ENCODE measurements around the gene ETV1.
"Not testable (repeated sequence)": the region's sequence is repeated elsewhere in the genome, so short reads cannot be mapped to it uniquely, and the experiment has no call there.

The ETV1 gene

GRCh38 chr7:13920053-13920697 is 69.3 kb downstream of the ETV1 start:
- Histone ChIP-seq H3K79me1 (ENCODE audit: low read length) (no peaks in the 10 kb centered on the region), H3K27me3 (ENCODE audit: insufficient read depth, low read length) (no peaks in the 10 kb centered on the region), H3K23ac (ENCODE audit: low read length) (no peak overlapping the region), H3K79me2 (ENCODE audit: control insufficient read depth, insufficient read depth, low read length, poor library complexity) (no peaks in the 10 kb centered on the region), H4K12ac (ENCODE audit: low read depth, low read length) (no peak overlapping the region), H3K9ac (ENCODE audit: low read length) (no peak overlapping the region), H3K36me3 (ENCODE audit: control insufficient read depth in 1 of 2, insufficient read depth in 2 of 2, low read length in 2 of 2) (no peaks in the 10 kb centered on the region), H4K91ac (ENCODE audit: low read depth, low read length) (no peak overlapping the region), H2BK12ac (ENCODE audit: low read length) (no peak overlapping the region), H2BK5ac (ENCODE audit: low read depth, low read length, poor library complexity) (no peak overlapping the region), H4K8ac (ENCODE audit: low read depth, low read length) (no peak overlapping the region), H2AK5ac (ENCODE audit: low read length) (no peak overlapping the region), H3K14ac (ENCODE audit: low read length) (no peak overlapping the region), H3K4ac (ENCODE audit: low read depth, low read length) (no peak overlapping the region), H3K27ac (ENCODE audit: low read depth, low read length) (no peak overlapping the region), H2AFZ (ENCODE audit: insufficient read depth, low read length, poor library complexity) (no peak overlapping the region), H3K4me2 (ENCODE audit: low read length) (no peak overlapping the region), H3K18ac (ENCODE audit: low read length) (no peak overlapping the region), H2BK120ac (ENCODE audit: insufficient read depth, low read length, poor library complexity) (no peak overlapping the region), H3K4me3 (ENCODE audit: low read depth, low read length) (no peak overlapping the region), H3K9me3 (ENCODE audit: insufficient read depth, low read depth, low read length) (no peaks in the 10 kb centered on the region), H3K4me1 (ENCODE audit: control insufficient read depth in 1 of 2, insufficient read depth in 2 of 2, low read length in 2 of 2) (no peaks in the 10 kb centered on the region)
- no CpG with 5 or more reads among the region's 1 CpG for WGBS (ENCODE audit: extremely low coverage, insufficient coverage, insufficient read length)
- DNase-seq = peak; percentile 31 to 37

GRCh38 chr7:13918333-13918732 is 71.1 kb downstream of the ETV1 start:
- no CpG with 5 or more reads among the region's 3 CpGs for WGBS (ENCODE audit: extremely low coverage, insufficient coverage, insufficient read length)
- not testable (repeated sequence) for H2BK12ac ChIP-seq (ENCODE audit: low read length); H2AFZ ChIP-seq (ENCODE audit: insufficient read depth, low read length, poor library complexity); H3K18ac ChIP-seq (ENCODE audit: low read length); H3K14ac ChIP-seq (ENCODE audit: low read length); H4K12ac ChIP-seq (ENCODE audit: low read depth, low read length); H4K91ac ChIP-seq (ENCODE audit: low read depth, low read length); H3K9ac ChIP-seq (ENCODE audit: low read length); DNase-seq; H3K23ac ChIP-seq (ENCODE audit: low read length); H2BK120ac ChIP-seq (ENCODE audit: insufficient read depth, low read length, poor library complexity); H4K8ac ChIP-seq (ENCODE audit: low read depth, low read length); H3K4me1 ChIP-seq (ENCODE audit: control insufficient read depth in 1 of 2, insufficient read depth in 2 of 2, low read length in 2 of 2); H3K79me1 ChIP-seq (ENCODE audit: low read length); H3K4ac ChIP-seq (ENCODE audit: low read depth, low read length); H3K36me3 ChIP-seq (ENCODE audit: control insufficient read depth in 1 of 2, insufficient read depth in 2 of 2, low read length in 2 of 2); H3K27ac ChIP-seq (ENCODE audit: low read depth, low read length); H3K79me2 ChIP-seq (ENCODE audit: control insufficient read depth, insufficient read depth, low read length, poor library complexity); H3K4me3 ChIP-seq (ENCODE audit: low read depth, low read length); H2BK5ac ChIP-seq (ENCODE audit: low read depth, low read length, poor library complexity); H3K9me3 ChIP-seq (ENCODE audit: insufficient read depth, low read depth, low read length); H3K27me3 ChIP-seq (ENCODE audit: insufficient read depth, low read length); H3K4me2 ChIP-seq (ENCODE audit: low read length); H2AK5ac ChIP-seq (ENCODE audit: low read length)

GRCh38 chr7:13917103-13917502 is 72.4 kb downstream of the ETV1 start:
- not testable (repeated sequence) for H3K18ac ChIP-seq (ENCODE audit: low read length); H2AFZ ChIP-seq (ENCODE audit: insufficient read depth, low read length, poor library complexity); H3K4me2 ChIP-seq (ENCODE audit: low read length); H3K79me1 ChIP-seq (ENCODE audit: low read length); H3K36me3 ChIP-seq (ENCODE audit: control insufficient read depth in 1 of 2, insufficient read depth in 2 of 2, low read length in 2 of 2); H3K4me1 ChIP-seq (ENCODE audit: control insufficient read depth in 1 of 2, insufficient read depth in 2 of 2, low read length in 2 of 2); H2BK12ac ChIP-seq (ENCODE audit: low read length); H3K14ac ChIP-seq (ENCODE audit: low read length); H3K9ac ChIP-seq (ENCODE audit: low read length); H2AK5ac ChIP-seq (ENCODE audit: low read length); H4K12ac ChIP-seq (ENCODE audit: low read depth, low read length); H3K4me3 ChIP-seq (ENCODE audit: low read depth, low read length); H3K4ac ChIP-seq (ENCODE audit: low read depth, low read length); H2BK5ac ChIP-seq (ENCODE audit: low read depth, low read length, poor library complexity); H4K91ac ChIP-seq (ENCODE audit: low read depth, low read length); H3K9me3 ChIP-seq (ENCODE audit: insufficient read depth, low read depth, low read length); H3K27ac ChIP-seq (ENCODE audit: low read depth, low read length); H2BK120ac ChIP-seq (ENCODE audit: insufficient read depth, low read length, poor library complexity); H4K8ac ChIP-seq (ENCODE audit: low read depth, low read length); H3K23ac ChIP-seq (ENCODE audit: low read length); DNase-seq; H3K79me2 ChIP-seq (ENCODE audit: control insufficient read depth, insufficient read depth, low read length, poor library complexity); H3K27me3 ChIP-seq (ENCODE audit: insufficient read depth, low read length)
- no CpG with 5 or more reads among the region's 7 CpGs for WGBS (ENCODE audit: extremely low coverage, insufficient coverage, insufficient read length)

- Histone ChIP-seq H2BK120ac (ENCODE audit: insufficient read depth, low read length, poor library complexity) (no peak overlapping the region), H3K79me2 (ENCODE audit: control insufficient read depth, insufficient read depth, low read length, poor library complexity) (no peaks in the 10 kb centered on the region)
These were observed 73.6 kb downstream of the ETV1 start for GRCh38 chr7:13915891-13916290.

More at GRCh38 chr7:13915891-13916290, 73.6 kb downstream of the ETV1 start:
- Histone ChIP-seq H3K4me3 (ENCODE audit: low read depth, low read length) (no peak overlapping the region), H3K18ac (ENCODE audit: low read length) (no peak overlapping the region), H3K27me3 (ENCODE audit: insufficient read depth, low read length) (no peaks in the 10 kb centered on the region), H4K12ac (ENCODE audit: low read depth, low read length) (no peak overlapping the region), H3K14ac (ENCODE audit: low read length) (no peak overlapping the region), H3K9ac (ENCODE audit: low read length) (no peak overlapping the region), H3K36me3 (ENCODE audit: control insufficient read depth in 1 of 2, insufficient read depth in 2 of 2, low read length in 2 of 2) (no peaks in the 10 kb centered on the region), H3K4me2 (ENCODE audit: low read length) (no peak overlapping the region), H3K9me3 (ENCODE audit: insufficient read depth, low read depth, low read length) (no peaks in the 10 kb centered on the region), H2BK5ac (ENCODE audit: low read depth, low read length, poor library complexity) (no peak overlapping the region), H2AK5ac (ENCODE audit: low read length) (no peak overlapping the region), H2BK12ac (ENCODE audit: low read length) (no peak overlapping the region), H2AFZ (ENCODE audit: insufficient read depth, low read length, poor library complexity) (no peak overlapping the region), H3K23ac (ENCODE audit: low read length) (no peak overlapping the region), H4K91ac (ENCODE audit: low read depth, low read length) (no peak overlapping the region), H4K8ac (ENCODE audit: low read depth, low read length) (no peak overlapping the region), H3K79me1 (ENCODE audit: low read length) (no peaks in the 10 kb centered on the region), H3K27ac (ENCODE audit: low read depth, low read length) (no peak overlapping the region), H3K4me1 (ENCODE audit: control insufficient read depth in 1 of 2, insufficient read depth in 2 of 2, low read length in 2 of 2) (no peaks in the 10 kb centered on the region), H3K4ac (ENCODE audit: low read depth, low read length) (no peak overlapping the region)
- no peak for DNase-seq
- no CpG with 5 or more reads among the region's 2 CpGs for WGBS (ENCODE audit: extremely low coverage, insufficient coverage, insufficient read length)

Data from trophoblast cell (in vitro differentiated cells and primary cell).